Loucy (cell line): ENCODE measurements around the gene TEX35.

ENCODE experiments used
- H2AFZ ChIP-seq: fragments of 200-600 bp; sonication (generic); 2 replicates; pipeline ENCODE4 v1.6.0; 2016; ENCODE audit warnings: antibody characterized with exemption, mild to moderate bottlenecking, low read length, moderate library complexity
- H3F3A ChIP-seq: fragments of 200-600 bp; 2 replicates; pipeline ENCODE4 v1.6.0; 2016; ENCODE audit warnings: antibody characterized with exemption, low read depth, mild to moderate bottlenecking
- H3K27me3 ChIP-seq: fragments of 200-600 bp; sonication (generic); 2 replicates; pipeline ENCODE4 v1.6.1; 2014; ENCODE audit warnings: low read length, mild to moderate bottlenecking; ENCODE audit not compliant: insufficient read depth, poor library complexity, severe bottlenecking
- H3K36me3 ChIP-seq: fragments of 200-600 bp; sonication (generic); 2 replicates; pipeline ENCODE4 v1.6.1; 2016; ENCODE audit warnings: low read length; ENCODE audit not compliant: insufficient read depth
- H3K4me1 ChIP-seq: fragments of 200-600 bp; sonication (generic); 2 replicates; pipeline ENCODE4 v1.5.1; 2014; ENCODE audit warnings: low read length, mild to moderate bottlenecking; ENCODE audit not compliant: insufficient read depth, poor library complexity, severe bottlenecking
- H3K4me2 ChIP-seq: fragments of 200-600 bp; sonication (generic); 2 replicates; pipeline ENCODE4 v1.6.0; 2014; ENCODE audit warnings: antibody characterized with exemption, low read length, low read depth, mild to moderate bottlenecking; ENCODE audit not compliant: poor library complexity, severe bottlenecking
- H3K4me3 ChIP-seq: fragments of 200-600 bp; sonication (generic); 2 replicates; pipeline ENCODE4 v1.5.1; 2014; ENCODE audit warnings: low read length, mild to moderate bottlenecking, mixed read lengths; ENCODE audit not compliant: poor library complexity, severe bottlenecking
- H3K79me2 ChIP-seq: fragments of 200-600 bp; sonication (generic); 2 replicates; pipeline ENCODE4 v1.6.1; 2014; ENCODE audit warnings: low read length; ENCODE audit not compliant: insufficient read depth
- H3K9ac ChIP-seq: fragments of 200-600 bp; sonication (generic); 2 replicates; pipeline ENCODE4 v1.6.0; 2014; ENCODE audit warnings: mild to moderate bottlenecking, low read depth, low read length, moderate library complexity; ENCODE audit not compliant: poor library complexity, severe bottlenecking
- H3K9me2 ChIP-seq: fragments of 200-600 bp; sonication (generic); replicated peaks from 2 replicates; pipeline ENCODE4 v1.6.1; 2016; ENCODE audit warnings: low read depth, low read length, mixed read lengths
- H3K9me3 ChIP-seq: fragments of 200-600 bp; sonication (generic); 2 replicates; pipeline ENCODE4 v1.6.1; 2014; ENCODE audit warnings: mild to moderate bottlenecking, antibody characterized with exemption, low read length, low read depth; ENCODE audit not compliant: insufficient read depth
- H4K20me1 ChIP-seq: fragments of 200-600 bp; sonication (generic); 2 replicates; pipeline ENCODE4 v1.6.0; 2014; ENCODE audit warnings: antibody characterized with exemption, low read length, mild to moderate bottlenecking; ENCODE audit not compliant: insufficient read depth, poor library complexity, severe bottlenecking
- CTCF ChIP-seq: fragments of 200-600 bp; sonication (generic); conservative IDR thresholded peaks from 2 replicates; pipeline ENCODE4 v1.5.1; 2014; ENCODE audit warnings: mild to moderate bottlenecking, antibody characterized with exemption, low read length
- EZH2phosphoT487 ChIP-seq: fragments of 200-600 bp; IDR thresholded peaks from 2 replicates; pipeline ENCODE4 v1.6.1; 2018; ENCODE audit warnings: antibody characterized with exemption, mild to moderate bottlenecking, moderate library complexity, borderline replicate concordance

The TEX35 gene

GRCh38 chr1:178560871-178561376 lies 48.0 kb downstream of the TEX35 start:
- Histone ChIP-seq H3K9me3 (no peaks in the 10 kb centered on the region), H3K79me2 (no peaks in the 10 kb centered on the region), H3F3A (no peaks in the 10 kb centered on the region), H4K20me1 (no peaks in the 10 kb centered on the region), H2AFZ (no peak overlapping the region), H3K4me2 (no peak overlapping the region), H3K27me3 (no peaks in the 10 kb centered on the region), H3K36me3 (no peaks in the 10 kb centered on the region), H3K9ac (no peak overlapping the region), H3K4me1 (no peaks in the 10 kb centered on the region), H3K9me2 (no peaks in the 10 kb centered on the region), H3K4me3 (no peak overlapping the region)
- TF ChIP-seq EZH2phosphoT487, result no peak
- no peak for TF ChIP-seq CTCF

GRCh38 chr1:178563099-178563820 lies 50.4 kb downstream of the TEX35 start:
- Histone ChIP-seq H3K4me3 (no peak overlapping the region), H4K20me1 (no peaks in the 10 kb centered on the region), H3K4me1 (no peaks in the 10 kb centered on the region), H3K27me3 (no peaks in the 10 kb centered on the region), H3K9me3 (no peaks in the 10 kb centered on the region), H3K9me2 (no peaks in the 10 kb centered on the region), H3F3A (no peaks in the 10 kb centered on the region), H3K36me3 (no peaks in the 10 kb centered on the region), H3K79me2 (no peaks in the 10 kb centered on the region), H3K9ac (no peak overlapping the region), H3K4me2 (no peak overlapping the region), H2AFZ (no peak overlapping the region)
- TF ChIP-seq CTCF, result no peak
- no peak for TF ChIP-seq EZH2phosphoT487

- no peak overlapping the region for H3K4me3 ChIP-seq
- no peaks in the 10 kb centered on the region for H3K36me3 ChIP-seq
- H3K4me1 ChIP-seq, result no peaks in the 10 kb centered on the region
- H3K9me3 ChIP-seq, result no peaks in the 10 kb centered on the region
- H4K20me1 ChIP-seq, result no peaks in the 10 kb centered on the region
- H3K4me2 ChIP-seq, result no peak overlapping the region
- no peak overlapping the region for H2AFZ ChIP-seq
- no peaks in the 10 kb centered on the region for H3F3A ChIP-seq
- no peaks in the 10 kb centered on the region for H3K27me3 ChIP-seq
- H3K9me2 ChIP-seq, result no peaks in the 10 kb centered on the region
- H3K9ac ChIP-seq, result no peak overlapping the region
- no peaks in the 10 kb centered on the region for H3K79me2 ChIP-seq
- TF ChIP-seq CTCF (no peak), EZH2phosphoT487 (no peak)
Measured at GRCh38 chr1:178564086-178564782, 51.3 kb downstream of the TEX35 start.
